Measurements from ENCODE around the gene SGMS1.

DNA sequence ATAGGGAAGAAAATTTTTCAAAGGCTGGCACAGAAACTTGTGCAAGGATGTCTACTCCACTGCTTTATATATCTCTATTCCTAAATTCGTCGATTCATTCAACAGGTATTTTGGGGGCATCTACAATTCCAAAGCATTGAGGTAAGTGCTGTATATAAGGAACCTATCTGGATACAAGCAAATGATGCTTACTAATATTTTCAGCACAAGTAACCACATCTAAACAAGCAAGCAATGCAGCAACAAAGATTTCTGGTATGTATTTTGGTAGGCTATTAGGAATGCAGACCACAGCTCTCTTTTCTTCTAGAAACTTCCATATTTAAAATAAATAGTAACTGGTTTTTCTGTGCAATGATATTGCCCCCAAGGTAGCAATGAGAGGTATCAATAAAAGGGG lies 183.9 kb downstream of the SGMS1 start:
- TF ChIP-seq POLR2AphosphoS5 (IDR thresholded peaks at IDR 0.05; ENCODE audit: low read depth, low read length) (no peak), POLR2A (IDR thresholded peaks at IDR 0.05; ENCODE audit: low read depth, low read length) (no peak)
